H1 (cell line): Measurements from ENCODE around the gene DGCR8. TPM values are rescaled to one million over a fixed set of nuclear protein-coding genes. Genes with fewer than 3 reads are reported as not detected.

Experiments used
- CTCF ChIA-PET: fragments of 300-600 bp; sonication (Branson Sonifier 250); formaldehyde crosslinking; loops from one replicate; lab custom pipeline; 2021; ENCODE audit not compliant: partially characterized antibody; lab: Charles Lee
- POLR2A ChIA-PET: fragments of 300-600 bp; sonication (Branson Sonifier 250); formaldehyde crosslinking; loops from one replicate; lab custom pipeline; 2021; ENCODE audit warnings: inconsistent platforms; ENCODE audit not compliant: partially characterized antibody; lab: Charles Lee
- DNase-seq, 2 experiments: peaks; one replicate each; pipeline versions ENCODE4 v3.0.0 to v3.0.0-alpha.2; 2010 to 2022; ENCODE audit warnings: low spot score in 2 of 2, low read depth in 1 of 2, mixed read lengths in 1 of 2
- FAIRE-seq: peaks from 2 replicates; lab custom pipeline; 2011; peaks lifted over from hg19 to GRCh38; lab: Jason Lieb, UNC
- H2AFZ ChIP-seq: 2 replicates; pipeline ENCODE4 v1.8.1; 2012; ENCODE audit warnings: low read length, inconsistent platforms
- H2AK5ac ChIP-seq: 2 replicates; pipeline ENCODE4 v1.6.1; 2013; ENCODE audit warnings: low read depth, low read length
- H2BK120ac ChIP-seq: replicated peaks from 2 replicates; pipeline ENCODE3; 2013; ENCODE audit warnings: low read depth, low read length, inconsistent platforms
- H2BK12ac ChIP-seq: 2 replicates; pipeline ENCODE4 v1.6.1; 2013; ENCODE audit warnings: low read depth, low read length
- H2BK15ac ChIP-seq: 2 replicates; pipeline ENCODE4 v1.6.1; 2013; ENCODE audit warnings: low read length
- H2BK20ac ChIP-seq: 2 replicates; pipeline ENCODE4 v1.6.1; 2013; ENCODE audit warnings: low read length
- H2BK5ac ChIP-seq: 2 replicates; pipeline ENCODE4 v1.6.1; 2013; ENCODE audit warnings: low read depth, low read length
- H3K14ac ChIP-seq: 2 replicates; pipeline ENCODE4 v1.6.1; 2013; ENCODE audit warnings: inconsistent platforms; ENCODE audit not compliant: insufficient read length
- H3K18ac ChIP-seq: 2 replicates; pipeline ENCODE4 v1.6.1; 2013; ENCODE audit warnings: low read length; ENCODE audit errors: extremely low read depth
- H3K23ac ChIP-seq: 2 replicates; pipeline ENCODE4 v1.6.1; 2013; ENCODE audit warnings: inconsistent platforms; ENCODE audit not compliant: insufficient read length
- H3K23me2 ChIP-seq: 2 replicates; pipeline ENCODE4 v1.6.1; 2013; ENCODE audit warnings: low read depth, low read length
- H3K27ac ChIP-seq: 2 replicates; pipeline ENCODE4 v1.6.1; 2011; ENCODE audit warnings: low read depth, low read length, inconsistent platforms
- H3K27me3 ChIP-seq, 4 experiments: replicated peaks in 1 of 4; 1 replicate in 1 of 4; 2 replicates in 3 of 4; pipeline versions ENCODE4 v1.6.1 to v1.8.1; 2011 to 2013; ENCODE audit warnings: low read length in 3 of 4, mild to moderate bottlenecking in 3 of 4, inconsistent platforms in 2 of 4, mixed read lengths in 2 of 4, moderate library complexity in 1 of 4; ENCODE audit not compliant: control insufficient read depth in 3 of 4, insufficient read depth in 3 of 4; ENCODE audit errors: extremely low read depth in 1 of 4
- H3K36me3 ChIP-seq, 4 experiments: 2 replicates each; pipeline versions ENCODE4 v1.6.1 to v1.8.1; 2011 to 2013; ENCODE audit warnings: mild to moderate bottlenecking in 4 of 4, low read length in 3 of 4, moderate library complexity in 2 of 4, control low read depth in 1 of 4, inconsistent platforms in 1 of 4; ENCODE audit not compliant: insufficient read depth in 4 of 4, control insufficient read depth in 2 of 4
- H3K4ac ChIP-seq: replicated peaks from 2 replicates; pipeline ENCODE3; 2013; ENCODE audit warnings: low read length, low read depth, mixed read lengths, inconsistent platforms; ENCODE audit not compliant: insufficient read length
- H3K4me1 ChIP-seq, 4 experiments: replicated peaks in 1 of 4; 1 replicate in 1 of 4; 2 replicates in 3 of 4; pipeline versions ENCODE4 v1.6.1 to v1.8.1; 2011 to 2013; ENCODE audit warnings: low read length in 3 of 4, inconsistent platforms in 2 of 4, mixed read lengths in 1 of 4; ENCODE audit not compliant: insufficient read depth in 4 of 4, control insufficient read depth in 3 of 4
- H3K4me2 ChIP-seq, 2 experiments: 2 replicates each; pipeline versions ENCODE4 v1.6.1 to v1.8.1; 2011 to 2013; ENCODE audit warnings: low read depth in 2 of 2, low read length in 2 of 2, control low read depth in 1 of 2, inconsistent platforms in 1 of 2, mild to moderate bottlenecking in 1 of 2; ENCODE audit not compliant: insufficient read depth in 1 of 2
- H3K4me3 ChIP-seq, 4 experiments: fragments of 200-600, 300-600 bp in 1 of 4; sonication (generic), shearing (Covaris generic), sonication (Bioruptor Twin) in 1 of 4; 2 replicates each; pipeline versions ENCODE4 v1.5.1 to v1.8.1; 2011 to 2016; ENCODE audit warnings: low read length in 4 of 4, low read depth in 3 of 4, control low read depth in 2 of 4, inconsistent platforms in 2 of 4, mild to moderate bottlenecking in 2 of 4, mixed read lengths in 1 of 4, moderate library complexity in 1 of 4; ENCODE audit not compliant: insufficient read depth in 2 of 4; ENCODE audit errors: extremely low read depth in 1 of 4
- H3K56ac ChIP-seq: replicated peaks from 2 replicates; pipeline ENCODE3; 2013; ENCODE audit warnings: low read depth, mild to moderate bottlenecking, mixed read lengths, low read length, inconsistent platforms; ENCODE audit not compliant: insufficient read length
- H3K79me1 ChIP-seq: 2 replicates; pipeline ENCODE4 v1.6.1; 2013; ENCODE audit warnings: low read depth, low read length, control low read depth
- H3K79me2 ChIP-seq, 2 experiments: 2 replicates each; pipeline versions ENCODE4 v1.6.1 to v1.8.1; 2012 to 2013; ENCODE audit warnings: low read length in 2 of 2, mild to moderate bottlenecking in 2 of 2, inconsistent platforms in 1 of 2; ENCODE audit not compliant: insufficient read depth in 2 of 2, control insufficient read depth in 1 of 2
- H3K9ac ChIP-seq, 4 experiments: replicated peaks in 1 of 4; 1 replicate in 1 of 4; 2 replicates in 3 of 4; pipeline versions ENCODE4 v1.6.1 to v1.8.1; 2011 to 2013; ENCODE audit warnings: low read depth in 3 of 4, low read length in 3 of 4, control low read depth in 2 of 4, mild to moderate bottlenecking in 2 of 4, moderate library complexity in 2 of 4, inconsistent platforms in 1 of 4; ENCODE audit errors: extremely low read depth in 1 of 4
- H3K9me3 ChIP-seq, 2 experiments: 2 replicates each; pipeline versions ENCODE4 v1.6.1 to v1.8.1; 2012 to 2013; ENCODE audit warnings: mild to moderate bottlenecking in 2 of 2, moderate library complexity in 2 of 2, control low read depth in 1 of 2, inconsistent platforms in 1 of 2, low read depth in 1 of 2, low read length in 1 of 2, mixed read lengths in 1 of 2; ENCODE audit not compliant: insufficient read depth in 2 of 2
- H4K20me1 ChIP-seq, 2 experiments: replicated peaks in 1 of 2; 2 replicates each; pipeline versions ENCODE3 to v1.8.1; 2011 to 2013; ENCODE audit warnings: inconsistent platforms in 2 of 2, low read length in 2 of 2, mild to moderate bottlenecking in 1 of 2; ENCODE audit not compliant: insufficient read depth in 2 of 2, control insufficient read depth in 1 of 2
- H4K5ac ChIP-seq: 2 replicates; pipeline ENCODE4 v1.6.1; 2013; ENCODE audit warnings: low read length, low read depth, mixed read lengths, inconsistent platforms; ENCODE audit not compliant: insufficient read length
- H4K8ac ChIP-seq: 2 replicates; pipeline ENCODE4 v1.8.0; 2013; ENCODE audit warnings: mild to moderate bottlenecking, moderate library complexity, low read length, inconsistent platforms; ENCODE audit not compliant: insufficient read depth; ENCODE audit errors: extremely low read depth
- H4K91ac ChIP-seq: replicated peaks from 2 replicates; pipeline ENCODE3; 2013; ENCODE audit warnings: low read length, mixed read lengths, inconsistent platforms; ENCODE audit not compliant: insufficient read length
- JUND ChIP-seq: IDR thresholded peaks from 2 replicates; pipeline ENCODE4 v1.6.1; 2011; ENCODE audit warnings: mild to moderate bottlenecking, improper control_type of control experiment, low read length
- POLR2AphosphoS5 ChIP-seq: IDR thresholded peaks from 2 replicates; pipeline ENCODE4 v1.6.1; 2011; ENCODE audit warnings: low read depth, low read length
- WGBS, 2 experiments: shearing (Covaris generic) in 1 of 2; methylation state at CpG; one replicate each; pipeline versions ENCODE4 v1.1.6 to v1.1.7; 2013 to 2015; ENCODE audit warnings: low lambda C conversion rate in 2 of 2, mixed read lengths in 2 of 2, inconsistent platforms in 1 of 2, low coverage in 1 of 2, missing lambda C conversion rate in 1 of 2; ENCODE audit not compliant: insufficient replicate concordance in 2 of 2, insufficient coverage in 1 of 2, insufficient read length in 1 of 2; ENCODE audit errors: extremely low coverage in 1 of 2, missing lambda C conversion rate in 1 of 2; 5-methylcytosine and 5-hydroxymethylcytosine counted together
- polyA plus RNA-seq, 7 experiments: library from polyadenylated mRNA; depleted of rRNA in 3 of 7; stranded (reverse) in 5 of 7; unstranded in 2 of 7; fragments of >200 nt in 5 of 7; fragments of 200-250 nt in 2 of 7; gene quantifications; 1 replicate in 5 of 7; 2 replicates in 1 of 7; 4 replicates in 1 of 7; pipeline versions ENCODE4 v1.2.1 to v1.2.3, GENCODE V29; 2011 to 2013; ENCODE audit warnings: missing spikeins in 2 of 7, mixed read lengths in 2 of 7
- total RNA-seq: library from RNA; stranded (reverse); fragmentation: NEBNext Ultra II Directional; extraction: Animal tissue kit (Norgen Biotek cat#: 25700); gene quantifications from 2 replicates; pipeline ENCODE4 v1.2.1, GENCODE V29; 2021

Gene DGCR8
- total and polyA plus RNA-seq, 2 of the 8 experiments (the other 6 are each of a cell fraction or from before 2014, with no cell fraction given), result 23.7 to 43.7 TPM

DNA sequence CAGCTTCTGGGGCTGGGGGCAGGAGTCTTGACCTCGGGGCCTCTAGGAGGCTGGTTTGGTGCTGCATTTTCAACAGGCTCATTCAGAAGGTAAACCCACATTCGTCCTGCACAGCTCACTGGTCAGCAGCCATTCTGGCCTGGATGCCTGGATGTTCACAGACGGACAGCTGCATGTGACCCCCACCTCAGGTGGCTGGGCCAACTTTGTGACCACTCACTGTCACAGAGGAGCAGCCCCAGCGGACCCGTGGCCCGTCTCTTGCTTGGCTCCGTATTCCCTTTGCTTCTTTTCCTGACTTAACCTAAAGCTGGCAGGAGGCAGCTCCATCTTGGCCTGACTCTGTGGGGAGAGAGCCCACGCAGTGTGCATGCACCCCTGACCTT, 8.2 kb downstream of the DGCR8 start:
- Histone ChIP-seq H2BK120ac (no peak overlapping the region), H4K91ac (no peak overlapping the region), H2AFZ (no peak overlapping the region), H3K36me3 (peaks cover 65 to 76% (median 72%) of the 10 kb centered on the region in 4 experiments), H3K79me2 (peaks cover 9 to 41% of the 10 kb centered on the region in 2 experiments), H3K9ac (no peak overlapping the region), H3K27ac (no peak overlapping the region), H2BK15ac (no peak overlapping the region), H2BK12ac (no peak overlapping the region), H2BK20ac (no peak overlapping the region), H3K9me3 (no peaks in the 10 kb centered on the region; a peak in 1 of 4 replicates), H4K5ac (no peak overlapping the region), H3K23me2 (no peaks in the 10 kb centered on the region), H3K79me1 (peaks cover 27% of the 10 kb centered on the region), H2AK5ac (no peak overlapping the region), H4K8ac (peak overlapping the region; percentile 58; the same call in 1 of the 2 replicates), H4K20me1 (peaks cover 30 to 55% of the 10 kb centered on the region in 2 experiments), H3K4me2 (no peak overlapping the region), H3K23ac (no peak overlapping the region), H3K18ac (no peak overlapping the region), H3K27me3 (no peaks in the 10 kb centered on the region), H3K4me1 (peaks cover 0 to 2% (median 0%) of the 10 kb centered on the region in 4 experiments; a peak in 1 of 7 replicates), H3K4me3 (no peak overlapping the region), H3K4ac (no peak overlapping the region), H3K14ac (no peak overlapping the region), H3K56ac (no peak overlapping the region), H2BK5ac (no peak overlapping the region)
- TF ChIP-seq POLR2AphosphoS5 (peak; percentile 51; the same call in 1 of the 2 replicates), JUND (no peak)
- 92% methylated on average over 8 of the region's 8 CpGs; no CpG with 5 or more reads in 1 of the 2 experiments for WGBS, 2 experiments
- CTCF ChIA-PET, result interaction anchor here (0.6 to 4.3 kb wide), 7 partner anchors 18 to 311 kb away, joined by 3 to 18 read pairs (median 3); no protein-coding TSS in a partner anchor
- DNase-seq (no peak), FAIRE-seq (no peak)
- POLR2A ChIA-PET, result interaction anchor here (1.1 to 29.4 kb wide), 4 partner anchors 8 to 23 kb away, joined by 3 to 598 read pairs (median 9); partner anchors contain the start of genes DGCR8, RANBP1 and TRMT2A
